Peyer's patch (tissue), 4 donors: ENCODE results near the gene STAT2.

ENCODE experiments used
- CTCF ChIP-seq, 6 experiments: fragments of 450-650 bp in 4 of 6; fragments of 200-600 bp in 2 of 6; sonication (generic) in 1 of 6; IDR thresholded peaks; one replicate each; pipeline ENCODE4 v1.5.1; 2017 to 2019; ENCODE audit warnings: antibody characterized with exemption in 6 of 6, mild to moderate bottlenecking in 3 of 6, moderate library complexity in 1 of 6
- POLR2A ChIP-seq, 2 donors: fragments of 450-650 bp; IDR thresholded peaks; one replicate each; pipeline ENCODE4 v1.5.1; 2017; ENCODE audit warnings: antibody characterized with exemption in 2 of 2, mild to moderate bottlenecking in 2 of 2, moderate library complexity in 2 of 2

GRCh38 chr12:56392331-56392730, 32.4 kb upstream of the STAT2 start:
- no peak for TF ChIP-seq CTCF (IDR thresholded peaks at IDR 0.05)
- TF ChIP-seq POLR2A (IDR thresholded peaks at IDR 0.05) = no peak
